ENCODE measurements around the gene CHRM2. TPM values are rescaled to one million over a fixed set of nuclear protein-coding genes. Genes with fewer than 3 reads are reported as not detected.

Gene CHRM2
- polyA plus RNA-seq, 1 donor = 0.09 TPM

DNA sequence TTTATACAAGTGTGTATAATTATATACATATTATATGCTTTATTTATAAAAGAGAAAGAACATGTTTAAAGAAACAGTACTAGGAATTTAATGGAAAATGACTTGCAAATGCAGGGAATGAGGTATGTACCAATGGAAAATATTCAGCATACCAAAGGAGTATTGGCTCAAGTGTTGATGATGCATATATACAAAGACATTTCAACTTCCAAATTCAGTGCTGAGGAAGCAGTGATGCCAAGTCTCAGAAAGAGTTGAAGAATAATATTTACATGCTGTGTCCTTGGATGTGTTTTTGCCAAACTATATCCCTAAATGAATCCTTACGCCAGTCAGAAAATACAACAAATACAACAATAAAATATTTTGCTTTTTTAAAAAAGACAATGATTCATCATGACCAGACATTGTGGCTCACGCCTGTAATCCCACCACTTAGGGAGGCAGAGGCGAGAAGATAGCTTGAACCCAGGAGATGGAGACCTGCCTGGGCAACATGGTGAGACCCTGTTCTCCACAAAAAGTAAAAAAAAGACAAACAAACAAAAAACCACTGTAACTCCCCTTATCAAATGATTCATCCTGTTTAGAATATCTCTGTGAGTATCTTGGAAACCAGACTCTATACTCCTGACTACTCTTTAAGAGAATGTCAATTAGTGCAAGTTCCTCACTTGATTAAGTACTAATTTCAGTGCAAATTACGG, 157.2 kb downstream of the CHRM2 start:
- no peak for DNase-seq (ENCODE audit: low read depth)

DNA sequence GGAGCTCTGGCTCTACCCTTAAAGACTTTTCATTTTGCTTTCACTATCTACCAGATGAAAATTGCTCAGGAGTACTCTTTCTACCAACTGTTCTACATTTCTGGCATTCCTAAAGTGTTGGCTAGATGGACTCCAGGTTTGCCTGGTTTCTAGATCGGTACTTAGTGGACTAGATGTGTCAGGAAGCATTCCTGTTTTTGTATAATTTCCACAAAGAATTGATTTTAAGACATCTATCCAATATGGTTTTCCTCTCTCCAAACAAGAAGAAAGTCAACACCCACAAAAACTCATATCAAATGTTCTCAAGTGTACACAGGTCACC, 157.7 kb downstream of the CHRM2 start:
- no peak for DNase-seq (ENCODE audit: low read depth)

- no peak for DNase-seq (ENCODE audit: low read depth)
These were observed 164.0 kb downstream of the CHRM2 start for GRCh38 chr7:137032436-137032835.

- DNase-seq (ENCODE audit: low read depth) = no peak
These were observed 168.3 kb downstream of the CHRM2 start for GRCh38 chr7:137036768-137037167.

DNA sequence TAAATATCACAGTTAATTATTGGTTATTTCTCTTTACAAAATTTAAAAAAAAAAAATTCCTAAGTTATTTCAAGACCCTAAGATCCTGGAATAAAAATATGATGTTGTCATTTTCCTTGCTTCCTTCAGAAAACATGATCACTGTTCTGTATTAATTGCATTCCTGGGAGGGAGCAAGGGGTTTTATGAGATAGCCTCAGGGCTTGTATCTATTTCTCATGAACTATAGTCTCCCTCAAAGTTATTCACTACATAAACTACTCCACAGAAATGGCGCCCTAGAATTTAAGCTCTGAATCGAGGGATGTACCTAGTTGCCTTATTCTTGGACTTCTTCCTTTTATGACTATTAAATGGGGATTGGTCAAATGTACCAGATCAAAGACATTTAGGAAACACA, 170.3 kb downstream of the CHRM2 start:
- DNase-seq (ENCODE audit: low read depth) = no peak

- DNase-seq (ENCODE audit: low read depth) = no peak
These were observed 172.3 kb downstream of the CHRM2 start for GRCh38 chr7:137040745-137041144.

DNA sequence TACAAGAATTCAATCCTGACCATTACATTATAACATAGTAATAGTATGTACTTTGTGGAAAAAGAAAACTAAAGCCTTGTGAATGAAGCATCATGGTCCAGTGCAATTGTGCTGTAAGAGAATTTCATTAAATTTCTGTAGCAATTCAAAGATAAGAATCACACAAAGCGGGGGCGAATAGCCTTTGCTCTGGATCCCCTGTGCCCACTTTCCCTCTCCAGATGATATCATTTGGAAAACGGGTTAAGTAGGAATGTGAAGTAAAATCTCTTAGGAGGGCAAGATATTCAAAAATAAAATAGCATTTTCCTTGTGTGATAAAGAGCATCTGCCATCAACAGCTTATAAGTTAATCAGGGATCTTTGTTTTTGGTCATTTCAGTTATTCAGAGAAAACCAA, 177.1 kb downstream of the CHRM2 start:
- DNase-seq (ENCODE audit: low read depth) = no peak

DNA sequence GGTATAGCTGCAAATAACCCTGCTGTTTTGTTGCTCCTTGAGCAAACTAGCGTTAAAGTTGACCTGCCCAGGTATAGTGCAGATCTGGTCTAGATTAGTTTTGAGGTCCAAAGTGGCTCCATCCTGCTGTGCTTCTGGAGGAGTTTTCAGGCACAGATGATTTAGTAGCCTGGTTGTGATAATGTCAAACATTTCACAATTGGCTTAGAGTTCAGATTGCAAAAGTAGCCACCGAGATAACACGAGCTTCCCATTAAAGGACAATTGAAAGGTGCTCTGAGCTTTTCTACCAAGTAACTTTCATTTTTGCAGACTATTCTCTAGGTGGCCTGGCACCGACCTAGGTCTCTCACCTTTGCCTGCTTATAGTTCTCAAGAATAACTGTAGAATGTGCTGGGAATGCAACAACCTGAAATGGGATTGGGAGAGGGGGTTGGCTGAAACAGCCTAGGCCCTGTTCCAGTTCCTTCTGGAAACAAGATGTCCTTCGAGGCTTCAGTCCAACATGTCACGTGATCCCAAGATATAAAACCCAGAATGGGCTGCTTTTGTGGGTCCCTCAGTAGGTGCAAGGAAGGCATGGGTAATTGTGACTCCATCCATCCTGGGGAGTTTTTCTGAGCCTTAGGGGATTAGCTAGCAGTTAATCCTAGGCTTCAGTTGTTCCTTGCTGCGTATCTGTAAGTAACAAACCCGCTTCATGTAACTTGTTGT, 201.0 kb downstream of the CHRM2 start:
- no peak for DNase-seq (ENCODE audit: low read depth)

All from forelimb muscle (tissue), 1 donor.